Measurements from ENCODE around the gene ADD2.

DNA sequence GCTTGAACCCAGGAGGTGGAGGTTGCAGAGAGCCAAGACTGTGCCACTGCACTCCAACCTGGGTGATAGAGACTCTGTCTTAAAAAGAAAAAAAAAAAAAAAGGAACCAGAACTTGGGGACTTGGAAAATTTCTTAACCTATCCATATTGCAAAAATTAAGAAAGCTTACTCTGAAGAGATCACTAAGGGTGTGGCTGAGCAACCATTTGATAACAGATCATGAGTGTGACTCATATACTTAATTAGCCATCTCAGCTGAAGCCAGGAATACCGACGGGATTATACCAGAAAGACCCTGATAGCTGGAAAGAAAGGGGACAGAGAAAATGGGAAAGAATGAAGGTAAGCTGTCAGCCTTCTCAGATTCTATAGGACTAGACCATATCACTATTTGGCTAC is 7.1 kb upstream of the ADD2 start:
- no peak for TF ChIP-seq POLR2A (IDR thresholded peaks at IDR 0.05)
- no peak for TF ChIP-seq POLR2AphosphoS5 (IDR thresholded peaks at IDR 0.05; ENCODE audit: insufficient read depth in 1 of 2, low read depth in 1 of 2)
